CD4-positive, alpha-beta T cell treated with Interleukin-6 for 4 hours (primary cell): ENCODE data around the gene DPH2.

ENCODE experiments used
- DNase-seq: peaks from one replicate; pipeline ENCODE4 v3.0.0-alpha.2; 2020; ENCODE audit warnings: mixed read lengths

Gene DPH2

GRCh38 chr1:44008259-44008658 is 38.4 kb downstream of the DPH2 start:
- no peak for DNase-seq

GRCh38 chr1:44010935-44011471 is 41.2 kb downstream of the DPH2 start:
- no peak for DNase-seq

- DNase-seq = no peak
These were observed 42.6 kb downstream of the DPH2 start for GRCh38 chr1:44012404-44012803.

- DNase-seq = no peak
These were observed 43.3 kb downstream of the DPH2 start for GRCh38 chr1:44012941-44013609.

- DNase-seq = no peak
These were observed 44.1 kb downstream of the DPH2 start for GRCh38 chr1:44013949-44014348.

- no peak for DNase-seq
These were observed 44.7 kb downstream of the DPH2 start for GRCh38 chr1:44014365-44015104.

GRCh38 chr1:44015206-44015605 is 45.4 kb downstream of the DPH2 start:
- DNase-seq = no peak

- DNase-seq = no peak
These were observed 46.5 kb downstream of the DPH2 start for GRCh38 chr1:44016041-44016889.

GRCh38 chr1:44016890-44017400 is 47.1 kb downstream of the DPH2 start:
- DNase-seq = no peak

GRCh38 chr1:44019466-44019948 is 49.7 kb downstream of the DPH2 start:
- no peak for DNase-seq

GRCh38 chr1:44020464-44020863 is 50.7 kb downstream of the DPH2 start:
- DNase-seq = no peak

- no peak for DNase-seq
These were observed 51.3 kb downstream of the DPH2 start for GRCh38 chr1:44021156-44021555.

- DNase-seq = no peak
These were observed 51.9 kb downstream of the DPH2 start for GRCh38 chr1:44021581-44022321.
